GM20431 (cell line): ENCODE results near the gene USP17L15.
"Not testable (repeated sequence)": the region's sequence is repeated elsewhere in the genome, so short reads cannot be mapped to it uniquely, and the experiment has no call there.

Source experiments
- in situ Hi-C: fragments of 300-500 bp; cut with MseI, MboI; formaldehyde crosslinking; loops from one replicate; pipeline ENCODE4 v1.15.0; 2020; ENCODE audit warnings: low sequenced_read_pairs; ENCODE audit not compliant: unreplicated experiment

The USP17L15 gene

DNA sequence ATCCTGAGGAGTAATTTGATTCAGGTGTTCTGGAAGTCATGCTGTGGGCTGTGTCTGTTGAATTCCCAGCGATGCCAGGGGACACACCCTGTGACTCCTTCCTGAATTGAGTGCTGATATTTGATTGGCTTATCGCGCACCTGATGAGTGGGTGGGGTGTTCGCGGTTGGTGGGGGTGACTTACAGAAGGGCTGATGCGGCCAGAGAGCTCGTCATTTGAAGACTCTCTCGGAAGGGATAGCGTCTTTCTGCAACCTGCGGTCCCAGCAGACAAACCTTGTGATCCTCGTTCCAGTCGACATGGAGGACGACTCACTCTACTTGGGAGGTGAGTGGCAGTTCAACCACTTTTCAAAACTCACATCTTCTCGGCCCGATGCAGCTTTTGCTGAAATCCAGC lies at the start of gene USP17L15:
TSS of gene USP17L15 (plus strand) at position 301 of the 400 bp plus-strand sequence. CDS start at position 301, 0 bp downstream.
- in situ Hi-C loops = not testable (repeated sequence)

DNA sequence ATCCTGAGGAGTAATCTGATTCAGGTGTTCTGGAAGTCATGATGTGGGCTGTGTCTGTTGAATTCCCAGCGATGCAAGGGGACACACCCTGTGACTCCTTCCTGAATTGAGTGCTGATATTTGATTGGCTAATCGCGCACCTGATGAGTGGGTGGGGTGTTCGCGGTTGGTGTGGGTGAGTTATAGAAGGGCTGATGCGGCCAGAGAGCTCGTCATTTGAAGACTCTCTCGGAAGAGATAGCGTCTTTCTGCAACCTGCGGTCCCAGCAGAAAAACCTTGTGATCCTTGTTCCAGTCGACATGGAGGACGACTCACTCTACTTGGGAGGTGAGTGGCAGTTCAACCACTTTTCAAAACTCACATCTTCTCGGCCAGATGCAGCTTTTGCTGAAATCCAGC lies 23.8 kb upstream of the USP17L15 start, which contains the start of gene USP17L10:
TSS of gene USP17L10 (plus strand) at position 301 of the 400 bp plus-strand sequence. CDS start at position 301, 0 bp downstream.
- in situ Hi-C loops = not testable (repeated sequence)

DNA sequence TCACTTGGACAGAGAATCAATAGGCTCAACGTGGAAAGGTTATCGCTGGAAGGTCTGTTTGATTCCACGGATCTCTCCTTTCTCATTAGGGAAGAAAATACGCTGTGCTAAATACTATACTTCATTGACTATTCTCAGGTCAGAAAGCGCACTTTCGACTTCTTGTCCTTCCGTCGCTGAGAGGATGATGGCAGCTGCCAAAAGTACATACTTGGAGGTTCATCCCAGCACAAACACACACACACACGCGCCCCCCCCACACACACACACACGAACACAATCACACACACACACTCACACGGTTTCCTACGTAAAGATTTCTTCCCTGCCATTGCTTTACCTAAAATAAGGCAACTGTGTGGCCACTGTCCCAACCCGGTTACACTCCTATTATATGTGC lies 19.5 kb upstream of the USP17L15 start:
- in situ Hi-C loops = not testable (repeated sequence)

- in situ Hi-C loops = not testable (repeated sequence)
Observed at GRCh38 chr4:9215105-9215504, 19.1 kb upstream of the USP17L15 start, which contains the start of gene USP17L11. Gene USP17L11, plus strand, starts transcription at chr4:9215405. Its CDS starts 0 bp downstream, at chr4:9215405.

DNA sequence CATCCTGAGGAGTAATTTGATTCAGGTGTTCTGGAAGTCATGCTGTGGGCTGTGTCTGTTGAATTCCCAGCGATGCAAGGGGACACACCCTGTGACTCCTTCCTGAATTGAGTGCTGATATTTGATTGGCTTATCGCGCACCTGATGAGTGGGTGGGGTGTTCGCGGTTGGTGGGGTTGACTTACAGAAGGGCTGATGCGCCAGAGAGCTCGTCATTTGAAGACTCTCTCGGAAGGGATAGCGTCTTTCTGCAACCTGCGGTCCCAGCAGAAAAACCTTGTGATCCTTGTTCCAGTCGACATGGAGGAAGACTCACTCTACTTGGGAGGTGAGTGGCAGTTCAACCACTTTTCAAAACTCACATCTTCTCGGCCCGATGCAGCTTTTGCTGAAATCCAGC lies 14.3 kb upstream of the USP17L15 start, which contains the start of gene USP17L12:
TSS of gene USP17L12 (plus strand) at position 301 of the 400 bp plus-strand sequence. CDS start at position 301, 0 bp downstream.
- in situ Hi-C loops = not testable (repeated sequence)

DNA sequence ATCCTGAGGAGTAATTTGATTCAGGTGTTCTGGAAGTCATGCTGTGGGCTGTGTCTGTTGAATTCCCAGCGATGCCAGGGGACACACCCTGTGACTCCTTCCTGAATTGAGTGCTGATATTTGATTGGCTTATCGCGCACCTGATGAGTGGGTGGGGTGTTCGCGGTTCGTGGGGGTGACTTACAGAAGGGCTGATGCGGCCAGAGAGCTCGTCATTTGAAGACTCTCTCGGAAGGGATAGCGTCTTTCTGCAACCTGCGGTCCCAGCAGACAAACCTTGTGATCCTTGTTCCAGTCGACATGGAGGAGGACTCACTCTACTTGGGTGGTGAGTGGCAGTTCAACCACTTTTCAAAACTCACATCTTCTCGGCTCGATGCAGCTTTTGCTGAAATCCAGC lies 9.6 kb upstream of the USP17L15 start, which contains the start of gene USP17L13:
TSS of gene USP17L13 (plus strand) at position 301 of the 400 bp plus-strand sequence. CDS start at position 301, 0 bp downstream.
- in situ Hi-C loops = not testable (repeated sequence)

- in situ Hi-C loops = not testable (repeated sequence)
Observed at GRCh38 chr4:9230249-9230648, 3.9 kb upstream of the USP17L15 start.

DNA sequence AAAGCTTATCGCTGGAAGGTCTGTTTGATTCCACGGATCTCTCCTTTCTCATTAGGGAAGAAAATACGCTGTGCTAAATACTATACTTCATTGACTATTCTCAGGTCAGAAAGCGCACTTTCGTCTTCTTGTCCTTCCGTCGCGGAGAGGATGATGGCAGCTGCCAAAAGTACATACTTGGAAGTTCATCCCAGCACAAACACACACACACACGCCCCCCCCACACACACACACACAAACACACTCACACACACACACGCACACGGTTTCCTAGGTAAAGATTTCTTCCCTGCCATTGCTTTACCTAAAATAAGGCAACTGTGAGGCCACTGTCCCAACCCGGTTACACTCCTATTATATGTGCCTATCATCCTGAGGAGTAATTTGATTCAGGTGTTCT lies 4.3 kb downstream of the USP17L15 start:
- in situ Hi-C loops = not testable (repeated sequence)

- in situ Hi-C loops = not testable (repeated sequence)
Observed at GRCh38 chr4:9243579-9243978, 9.4 kb downstream of the USP17L15 start, which contains the start of gene USP17L17. Gene USP17L17, plus strand, starts transcription at chr4:9243879. Its CDS starts 0 bp downstream, at chr4:9243879.

GRCh38 chr4:9247953-9248680 lies 13.9 kb downstream of the USP17L15 start, which contains the start of gene USP17L18:
Gene USP17L18, plus strand, starts transcription at chr4:9248630. Its CDS starts 0 bp downstream, at chr4:9248630.
- in situ Hi-C loops = not testable (repeated sequence)

DNA sequence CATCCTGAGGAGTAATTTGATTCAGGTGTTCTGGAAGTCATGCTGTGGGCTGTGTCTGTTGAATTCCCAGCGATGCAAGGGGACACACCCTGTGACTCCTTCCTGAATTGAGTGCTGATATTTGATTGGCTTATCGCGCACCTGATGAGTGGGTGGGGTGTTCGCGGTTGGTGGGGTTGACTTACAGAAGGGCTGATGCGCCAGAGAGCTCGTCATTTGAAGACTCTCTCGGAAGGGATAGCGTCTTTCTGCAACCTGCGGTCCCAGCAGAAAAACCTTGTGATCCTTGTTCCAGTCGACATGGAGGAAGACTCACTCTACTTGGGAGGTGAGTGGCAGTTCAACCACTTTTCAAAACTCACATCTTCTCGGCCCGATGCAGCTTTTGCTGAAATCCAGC lies 18.9 kb downstream of the USP17L15 start, which contains the start of gene USP17L19:
TSS of gene USP17L19 (plus strand) at position 301 of the 400 bp plus-strand sequence. CDS start at position 301, 0 bp downstream.
- in situ Hi-C loops = not testable (repeated sequence)

- in situ Hi-C loops = not testable (repeated sequence)
Observed at GRCh38 chr4:9257824-9258223, 23.6 kb downstream of the USP17L15 start, which contains the start of gene USP17L20. Gene USP17L20, plus strand, starts transcription at chr4:9258124. Its CDS starts 0 bp downstream, at chr4:9258124.

- in situ Hi-C loops = not testable (repeated sequence)
Observed at GRCh38 chr4:9262572-9262971, 28.4 kb downstream of the USP17L15 start, which contains the start of gene USP17L21. Gene USP17L21, plus strand, starts transcription at chr4:9262872. Its CDS starts 0 bp downstream, at chr4:9262872.

DNA sequence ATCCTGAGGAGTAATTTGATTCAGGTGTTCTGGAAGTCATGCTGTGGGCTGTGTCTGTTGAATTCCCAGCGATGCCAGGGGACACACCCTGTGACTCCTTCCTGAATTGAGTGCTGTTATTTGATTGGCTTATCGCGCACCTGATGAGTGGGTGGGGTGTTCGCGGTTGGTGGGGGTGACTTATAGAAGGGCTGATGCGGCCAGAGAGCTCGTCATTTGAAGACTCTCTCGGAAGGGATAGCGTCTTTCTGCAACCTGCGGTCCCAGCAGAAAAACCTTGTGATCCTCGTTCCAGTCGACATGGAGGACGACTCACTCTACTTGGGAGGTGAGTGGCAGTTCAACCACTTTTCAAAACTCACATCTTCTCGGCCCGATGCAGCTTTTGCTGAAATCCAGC lies 33.1 kb downstream of the USP17L15 start, which contains the start of gene USP17L22:
TSS of gene USP17L22 (plus strand) at position 301 of the 400 bp plus-strand sequence. CDS start at position 301, 0 bp downstream.
- in situ Hi-C loops = not testable (repeated sequence)

DNA sequence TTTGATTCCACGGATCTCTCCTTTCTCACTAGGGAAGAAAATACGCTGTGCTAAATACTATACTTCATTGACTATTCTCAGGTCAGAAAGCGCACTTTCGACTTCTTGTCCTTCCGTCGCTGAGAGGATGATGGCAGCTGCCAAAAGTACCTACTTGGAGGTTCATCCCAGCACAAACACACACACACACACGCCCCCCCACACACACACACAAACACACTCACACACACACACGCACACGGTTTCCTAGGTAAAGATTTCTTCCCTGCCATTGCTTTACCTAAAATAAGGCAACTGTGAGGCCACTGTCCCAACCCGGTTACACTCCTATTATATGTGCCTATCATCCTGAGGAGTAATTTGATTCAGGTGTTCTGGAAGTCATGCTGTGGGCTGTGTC lies 37.5 kb downstream of the USP17L15 start:
- in situ Hi-C loops = not testable (repeated sequence)
